ENCODE measurements around the gene SLC47A2.

DNA sequence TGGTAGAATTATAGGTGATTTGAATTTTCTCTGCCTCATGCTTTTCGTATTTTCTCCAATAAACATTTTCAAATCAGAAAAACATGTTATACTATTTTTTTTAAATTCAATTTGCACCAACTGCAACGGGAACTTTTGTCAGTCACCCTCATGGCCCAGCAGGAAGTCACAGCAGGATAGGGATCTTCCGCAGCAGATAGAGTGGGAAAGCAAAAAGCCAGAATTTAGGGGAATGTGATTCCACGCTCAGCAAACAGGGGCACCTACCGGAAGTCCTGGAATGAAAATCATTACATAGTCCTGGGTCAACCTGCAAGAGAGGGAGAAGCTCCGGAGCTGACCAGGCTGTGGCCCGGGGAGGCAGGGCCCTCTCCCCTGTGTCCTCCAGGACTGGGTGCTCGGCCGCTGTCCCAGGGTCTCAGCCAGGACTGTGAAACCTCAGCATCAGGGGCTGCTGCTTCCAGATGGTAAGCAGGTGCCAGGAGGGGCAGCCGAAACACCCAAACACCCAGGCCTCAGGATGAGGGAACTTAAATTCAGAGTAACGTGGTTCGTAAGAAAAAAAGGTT lies 3.9 kb downstream of the SLC47A2 start:
- TF ChIP-seq POLR2A (IDR thresholded peaks at IDR 0.05; ENCODE audit: low read depth, low read length) (no peak), SPI1 (IDR thresholded peaks at IDR 0.05; ENCODE audit: low read depth, low read length) (no peak), POLR2AphosphoS5 (IDR thresholded peaks at IDR 0.05; ENCODE audit: low read depth, low read length) (no peak), TAF1 (IDR thresholded peaks at IDR 0.05; ENCODE audit: low read depth, low read length) (no peak)

All from GM12891 (cell line).